Subcutaneous adipose tissue (tissue), 4 donors: ENCODE measurements around the gene ABCC9. TPM values are rescaled to one million over a fixed set of nuclear protein-coding genes. Genes with fewer than 3 reads are reported as not detected.

ENCODE experiments used
- total RNA-seq, 4 donors: library from RNA; depleted of rRNA; stranded (reverse); fragments of >200 nt; gene quantifications; one replicate each; pipeline ENCODE4 v1.1.0, GENCODE V29; 2016
- TF ChIP-seq, protein P1 (sequence below): fragments of 450-650 bp; IDR thresholded peaks from one replicate; pipeline ENCODE4 v1.5.1; 2016; ENCODE audit warnings: low read depth, mild to moderate bottlenecking, control low read depth, antibody characterized with exemption, moderate library complexity

Gene ABCC9
- total RNA-seq, 4 donors from 2014 or later = 42.9 to 67.3 (median 52.3) TPM

DNA sequence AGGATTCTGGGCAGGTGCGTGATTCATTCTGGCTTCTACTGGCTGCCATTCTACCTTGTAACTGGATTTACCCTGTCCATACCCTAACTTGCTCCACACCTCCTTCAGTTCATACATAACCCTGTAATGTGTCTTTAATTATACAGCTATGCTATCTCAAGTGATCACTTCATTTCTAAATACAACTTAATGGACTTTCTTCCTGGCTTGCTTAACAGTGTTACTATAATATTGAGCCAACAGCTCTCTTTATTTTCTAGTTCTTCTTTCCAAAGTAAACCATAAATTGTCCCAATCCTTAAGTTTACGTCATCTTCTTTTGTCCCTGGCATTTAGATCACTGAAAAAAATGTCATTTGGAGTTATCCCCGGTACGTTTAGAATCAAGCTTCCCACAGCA lies 90.8 kb downstream of the ABCC9 start:
- TF ChIP-seq, protein P1, sequence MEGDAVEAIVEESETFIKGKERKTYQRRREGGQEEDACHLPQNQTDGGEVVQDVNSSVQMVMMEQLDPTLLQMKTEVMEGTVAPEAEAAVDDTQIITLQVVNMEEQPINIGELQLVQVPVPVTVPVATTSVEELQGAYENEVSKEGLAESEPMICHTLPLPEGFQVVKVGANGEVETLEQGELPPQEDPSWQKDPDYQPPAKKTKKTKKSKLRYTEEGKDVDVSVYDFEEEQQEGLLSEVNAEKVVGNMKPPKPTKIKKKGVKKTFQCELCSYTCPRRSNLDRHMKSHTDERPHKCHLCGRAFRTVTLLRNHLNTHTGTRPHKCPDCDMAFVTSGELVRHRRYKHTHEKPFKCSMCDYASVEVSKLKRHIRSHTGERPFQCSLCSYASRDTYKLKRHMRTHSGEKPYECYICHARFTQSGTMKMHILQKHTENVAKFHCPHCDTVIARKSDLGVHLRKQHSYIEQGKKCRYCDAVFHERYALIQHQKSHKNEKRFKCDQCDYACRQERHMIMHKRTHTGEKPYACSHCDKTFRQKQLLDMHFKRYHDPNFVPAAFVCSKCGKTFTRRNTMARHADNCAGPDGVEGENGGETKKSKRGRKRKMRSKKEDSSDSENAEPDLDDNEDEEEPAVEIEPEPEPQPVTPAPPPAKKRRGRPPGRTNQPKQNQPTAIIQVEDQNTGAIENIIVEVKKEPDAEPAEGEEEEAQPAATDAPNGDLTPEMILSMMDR = no peak

DNA sequence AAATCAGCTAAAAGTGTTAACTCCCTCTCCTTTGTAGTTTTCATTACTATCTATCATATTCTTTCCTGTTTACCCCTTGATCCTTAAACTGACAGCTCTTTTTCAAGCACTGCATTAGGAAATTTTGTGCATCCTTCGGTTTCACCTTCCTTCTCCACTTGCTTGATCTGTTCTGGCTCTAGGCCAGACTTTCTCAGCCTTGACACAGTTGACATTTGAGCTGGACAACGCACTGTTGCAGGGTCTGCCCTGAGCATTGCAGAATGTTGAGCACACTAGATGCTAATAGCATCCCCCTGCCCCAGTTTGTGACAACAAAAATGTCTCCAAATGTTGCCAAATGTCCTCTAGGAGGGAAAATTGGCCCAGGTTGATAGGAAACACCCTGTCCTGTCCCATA lies 91.3 kb downstream of the ABCC9 start:
- TF ChIP-seq, protein P1 = no peak

DNA sequence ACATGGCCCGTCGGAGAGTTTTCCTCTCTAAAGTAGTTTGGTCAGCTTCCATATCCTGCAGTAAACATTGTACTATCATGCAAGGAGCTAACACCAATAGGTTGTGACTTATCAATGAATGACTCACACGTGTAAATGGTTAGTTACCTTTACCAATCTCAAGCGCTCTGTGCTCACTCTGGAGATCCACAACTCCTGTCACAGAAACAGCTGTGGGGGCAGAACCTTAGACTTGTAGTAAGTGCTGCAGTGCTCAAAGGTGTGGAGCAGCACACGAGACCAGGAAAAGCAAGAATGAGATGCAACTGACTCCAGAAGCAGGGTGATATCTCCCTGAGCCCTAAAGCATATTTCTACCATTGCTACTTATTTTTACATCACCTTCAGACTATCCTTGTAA lies 93.0 kb downstream of the ABCC9 start:
- TF ChIP-seq, protein P1 = no peak

DNA sequence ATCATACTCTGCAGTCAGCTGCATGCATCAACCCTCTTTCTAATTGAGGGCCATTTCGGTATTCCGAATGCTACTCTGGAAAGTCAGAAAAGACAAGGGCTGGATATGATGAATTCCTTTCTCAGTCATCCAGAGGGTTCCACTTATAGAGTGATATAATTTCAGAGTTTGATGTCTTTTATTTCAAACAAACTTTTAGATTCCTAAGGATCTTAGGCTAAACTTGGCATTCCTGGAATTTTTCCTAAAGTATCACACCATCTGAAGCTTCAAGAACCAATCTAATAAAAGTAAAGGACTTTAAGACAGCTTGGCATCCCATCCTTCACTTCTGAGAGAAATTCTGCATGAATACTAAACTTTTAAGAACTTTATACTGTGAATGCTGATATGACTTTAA lies 97.4 kb downstream of the ABCC9 start:
- TF ChIP-seq, protein P1 = no peak

DNA sequence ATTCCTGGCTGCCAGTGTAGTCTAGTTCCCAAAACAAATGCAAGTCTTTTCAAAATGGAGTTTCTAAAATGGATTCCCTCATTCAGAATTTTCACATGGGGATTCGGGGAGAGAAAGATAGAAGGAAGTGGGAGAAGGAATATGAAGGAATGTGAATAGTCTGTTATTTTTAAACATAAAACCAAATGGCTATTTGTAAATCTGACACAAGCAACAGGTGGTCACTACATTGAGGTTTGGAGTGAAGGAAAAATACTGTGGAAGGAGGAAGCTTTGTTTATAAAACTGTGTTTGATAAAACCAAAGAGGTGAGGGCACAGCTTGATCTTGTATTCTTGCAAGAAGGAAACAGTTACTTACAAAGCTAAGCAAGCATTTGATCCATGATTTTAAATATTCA lies 101.5 kb downstream of the ABCC9 start:
- TF ChIP-seq, protein P1 = no peak

DNA sequence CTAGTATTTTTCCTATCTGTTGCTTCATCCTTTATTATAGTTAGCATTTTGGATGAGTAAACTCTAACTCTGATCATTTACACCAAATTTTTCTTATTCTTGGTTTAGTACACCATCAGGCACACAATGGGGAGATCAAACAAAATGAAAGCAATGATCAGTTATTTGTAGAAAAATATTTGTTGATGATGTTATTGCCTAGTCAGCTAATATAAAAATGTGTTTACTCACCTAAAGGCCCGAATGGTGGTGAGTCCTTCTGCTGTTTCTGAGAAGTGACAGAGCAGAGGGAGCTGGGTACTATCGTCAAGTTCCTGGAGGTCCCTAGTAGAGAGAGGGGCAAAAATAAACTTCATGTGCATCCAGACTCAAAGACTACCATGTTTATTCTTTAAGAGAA lies 103.4 kb downstream of the ABCC9 start:
- TF ChIP-seq, protein P1 = no peak

DNA sequence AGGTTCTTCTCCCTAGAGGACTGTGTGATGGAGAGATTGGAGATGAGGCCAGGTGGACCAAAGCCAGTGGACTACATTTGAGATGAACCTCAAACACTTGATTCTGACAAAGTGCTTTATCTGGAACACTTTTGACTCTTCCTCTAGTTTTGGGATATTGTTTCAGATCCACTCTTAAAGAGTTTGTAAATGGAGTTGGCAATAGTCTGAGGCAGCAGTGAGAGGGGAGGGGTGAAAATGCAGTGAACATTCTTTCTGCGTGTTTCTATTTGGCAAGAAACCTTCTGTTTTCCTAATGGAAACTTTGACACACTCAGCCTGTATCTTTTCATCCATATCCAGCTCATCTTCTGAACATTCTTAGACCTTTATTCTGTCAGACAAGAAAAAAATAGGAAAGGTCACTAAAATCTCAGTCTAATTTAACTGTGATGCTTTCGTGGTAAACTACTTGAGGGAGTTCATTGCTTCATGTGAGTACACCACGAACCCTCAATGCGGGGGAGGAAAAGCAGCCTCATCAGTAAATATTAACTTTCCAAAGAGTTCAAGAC lies 109.4 kb downstream of the ABCC9 start:
- TF ChIP-seq, protein P1 = no peak
